Neural cell (in vitro differentiated cells): ENCODE results near the gene HLTF. TPM values are rescaled to one million over a fixed set of nuclear protein-coding genes. Genes with fewer than 3 reads are reported as not detected.

Experiments used
- H2AFZ ChIP-seq: fragments of 200-600, 300-800 bp; sonication (generic), shearing (Covaris generic); 2 replicates; pipeline ENCODE4 v1.6.0; 2014; ENCODE audit warnings: low read depth, mild to moderate bottlenecking, antibody characterized with exemption, low read length, moderate library complexity
- H3F3A ChIP-seq: fragments of 200-600 bp; shearing (Covaris generic); 2 replicates; pipeline ENCODE4 v1.6.1; 2016; ENCODE audit warnings: mild to moderate bottlenecking, moderate library complexity, mixed read lengths, antibody characterized with exemption, low read length; ENCODE audit not compliant: insufficient read depth, poor library complexity, severe bottlenecking
- H3K27ac ChIP-seq: fragments of 200-600, 300-800 bp; sonication (generic), shearing (Covaris generic); 2 replicates; pipeline ENCODE4 v1.5.1; 2014; ENCODE audit warnings: mild to moderate bottlenecking, low read length, moderate library complexity
- H3K27me3 ChIP-seq: fragments of 300-800, 200-600 bp; sonication (generic), shearing (Covaris generic); 2 replicates; pipeline ENCODE4 v1.6.0; 2014; ENCODE audit warnings: mild to moderate bottlenecking, low read depth, low read length, moderate library complexity; ENCODE audit not compliant: insufficient read depth
- H3K36me3 ChIP-seq: fragments of 300-800, 200-600 bp; sonication (generic), shearing (Covaris generic); 2 replicates; pipeline ENCODE4 v1.5.1; 2014; ENCODE audit warnings: mild to moderate bottlenecking, antibody characterized with exemption, low read length, moderate library complexity; ENCODE audit not compliant: insufficient read depth
- H3K4me2 ChIP-seq: fragments of 300-800, 200-600 bp; sonication (generic), shearing (Covaris generic); 2 replicates; pipeline ENCODE4 v1.6.0; 2014; ENCODE audit warnings: mild to moderate bottlenecking, low read length
- H3K4me3 ChIP-seq: fragments of 300-800, 200-600 bp; sonication (generic), shearing (Covaris generic); 2 replicates; pipeline ENCODE4 v1.5.1; 2014; ENCODE audit warnings: mild to moderate bottlenecking, low read length, moderate library complexity
- H3K79me2 ChIP-seq: fragments of 200-600 bp; shearing (Covaris generic); replicated peaks from 2 replicates; pipeline ENCODE4 v1.6.0; 2014; ENCODE audit warnings: mild to moderate bottlenecking, low read length, moderate library complexity; ENCODE audit not compliant: insufficient read depth
- H3K9ac ChIP-seq: fragments of 300-800, 200-600 bp; sonication (generic), shearing (Covaris generic); 2 replicates; pipeline ENCODE4 v1.6.1; 2016; ENCODE audit warnings: mild to moderate bottlenecking, low read length, mixed read lengths
- H3K9me2 ChIP-seq: fragments of 200-600 bp; shearing (Covaris generic); 2 replicates; pipeline ENCODE4 v1.6.1; 2016; ENCODE audit warnings: mild to moderate bottlenecking, low read length, mixed read lengths; ENCODE audit not compliant: insufficient read depth
- H3K9me3 ChIP-seq: fragments of 200-600, 300-800 bp; sonication (generic), shearing (Covaris generic); 2 replicates; pipeline ENCODE4 v1.6.1; 2016; ENCODE audit warnings: mild to moderate bottlenecking, mixed run types, low read length, moderate library complexity, mixed read lengths
- H4K20me1 ChIP-seq: fragments of 200-600 bp; shearing (Covaris generic); 2 replicates; pipeline ENCODE4 v1.6.1; 2016; ENCODE audit warnings: mild to moderate bottlenecking, mixed run types; ENCODE audit not compliant: insufficient read depth
- CTCF ChIP-seq: fragments of 450-650 bp; IDR thresholded peaks from 2 replicates; pipeline ENCODE4 v1.5.1; 2014; ENCODE audit warnings: antibody characterized with exemption, mild to moderate bottlenecking, moderate library complexity; ENCODE audit not compliant: poor library complexity, severe bottlenecking
- EP300 ChIP-seq: fragments of 450-650 bp; conservative IDR thresholded peaks from 2 replicates; pipeline ENCODE4 v1.6.1; 2014; ENCODE audit warnings: antibody characterized with exemption, mild to moderate bottlenecking, moderate library complexity; ENCODE audit not compliant: poor library complexity, severe bottlenecking
- EZH2 ChIP-seq: fragments of 200-600, 300-800 bp; shearing (Covaris generic), sonication (generic); IDR thresholded peaks from 2 replicates; pipeline ENCODE4 v1.6.1; 2014; ENCODE audit warnings: antibody characterized with exemption, low read length, borderline replicate concordance, mild to moderate bottlenecking; ENCODE audit not compliant: insufficient read depth, poor library complexity, severe bottlenecking
- MXI1 ChIP-seq: fragments of 450-650 bp; conservative IDR thresholded peaks from 2 replicates; pipeline ENCODE4 v1.6.1; 2014; ENCODE audit warnings: antibody characterized with exemption, mild to moderate bottlenecking; ENCODE audit not compliant: poor library complexity, severe bottlenecking
- POLR2AphosphoS5 ChIP-seq: IDR thresholded peaks from 2 replicates; pipeline ENCODE4 v1.6.1; 2012
- RAD21 ChIP-seq: fragments of 450-650 bp; conservative IDR thresholded peaks from 2 replicates; pipeline ENCODE4 v1.6.1; 2014; ENCODE audit warnings: antibody characterized with exemption, mild to moderate bottlenecking, moderate library complexity
- REST ChIP-seq: IDR thresholded peaks from 2 replicates; pipeline ENCODE4 v1.6.1; 2012; ENCODE audit warnings: borderline replicate concordance
- SMC3 ChIP-seq: fragments of 450-650 bp; conservative IDR thresholded peaks from 2 replicates; pipeline ENCODE4 v1.6.1; 2014; ENCODE audit warnings: antibody characterized with exemption, mild to moderate bottlenecking, moderate library complexity; ENCODE audit not compliant: poor library complexity
- TAF1 ChIP-seq: IDR thresholded peaks from 2 replicates; pipeline ENCODE4 v1.6.1; 2012; ENCODE audit warnings: low read depth
- polyA plus RNA-seq: library from polyadenylated mRNA; depleted of rRNA; stranded (reverse); fragments of >200 nt; gene quantifications from 2 replicates; pipeline ENCODE4 v1.2.3, GENCODE V29; 2014

Gene HLTF
- polyA plus RNA-seq, 1 donor from 2014 or later, result 164 TPM

- H3K36me3 ChIP-seq, result peaks cover 15% of the 10 kb centered on the region
- no peak overlapping the region for H3K9ac ChIP-seq
- H3K4me3 ChIP-seq, result no peak overlapping the region
- H2AFZ ChIP-seq, result no peak overlapping the region
- H3K79me2 ChIP-seq, result no peaks in the 10 kb centered on the region
- no peaks in the 10 kb centered on the region for H3K27me3 ChIP-seq
- no peaks in the 10 kb centered on the region for H4K20me1 ChIP-seq
- H3K9me3 ChIP-seq, result no peaks in the 10 kb centered on the region
- no peaks in the 10 kb centered on the region for H3F3A ChIP-seq
- TF ChIP-seq EZH2 (no peak), MXI1 (no peak), TAF1 (no peak), CTCF (no peak)
- H3K4me2 ChIP-seq, result no peak overlapping the region
- H3K27ac ChIP-seq, result no peak overlapping the region
- no peaks in the 10 kb centered on the region for H3K9me2 ChIP-seq
Measured at GRCh38 chr3:149031096-149031495, 55.2 kb downstream of the HLTF start.

- H3F3A ChIP-seq, result no peaks in the 10 kb centered on the region
- H3K9ac ChIP-seq, result no peak overlapping the region
- H3K9me3 ChIP-seq, result no peaks in the 10 kb centered on the region
- H3K79me2 ChIP-seq, result no peaks in the 10 kb centered on the region
- peaks cover 15% of the 10 kb centered on the region for H3K36me3 ChIP-seq
- H4K20me1 ChIP-seq, result no peaks in the 10 kb centered on the region
- no peak overlapping the region for H2AFZ ChIP-seq
- no peak overlapping the region for H3K4me2 ChIP-seq
- no peak for TF ChIP-seq MXI1
- TF ChIP-seq RAD21, result no peak
- no peak for TF ChIP-seq CTCF
- no peak for TF ChIP-seq TAF1
- no peak for TF ChIP-seq EZH2
- H3K27me3 ChIP-seq, result no peaks in the 10 kb centered on the region
- H3K9me2 ChIP-seq, result no peaks in the 10 kb centered on the region
- H3K4me3 ChIP-seq, result no peak overlapping the region
- H3K27ac ChIP-seq, result no peak overlapping the region
Measured at GRCh38 chr3:149026718-149027117, 59.6 kb downstream of the HLTF start.

GRCh38 chr3:149023951-149024350, 62.4 kb downstream of the HLTF start:
- no peaks in the 10 kb centered on the region for H3K9me2 ChIP-seq
- H3F3A ChIP-seq, result no peaks in the 10 kb centered on the region
- no peaks in the 10 kb centered on the region for H3K27me3 ChIP-seq
- H2AFZ ChIP-seq, result no peak overlapping the region
- no peak overlapping the region for H3K4me3 ChIP-seq
- no peaks in the 10 kb centered on the region for H3K9me3 ChIP-seq
- H3K9ac ChIP-seq, result no peak overlapping the region
- no peaks in the 10 kb centered on the region for H4K20me1 ChIP-seq
- H3K4me2 ChIP-seq, result no peak overlapping the region
- peaks cover 4% of the 10 kb centered on the region for H3K36me3 ChIP-seq
- TF ChIP-seq EZH2 (no peak), MXI1 (no peak), POLR2AphosphoS5 (no peak), REST (no peak), SMC3 (no peak), EP300 (no peak), RAD21 (no peak), CTCF (no peak), TAF1 (no peak)
- H3K27ac ChIP-seq, result no peak overlapping the region
- H3K79me2 ChIP-seq, result no peaks in the 10 kb centered on the region
